ENCODE results near the gene LYST.
"Not testable (repeated sequence)": the region's sequence is repeated elsewhere in the genome, so short reads cannot be mapped to it uniquely, and the experiment has no call there.

LYST gene

DNA sequence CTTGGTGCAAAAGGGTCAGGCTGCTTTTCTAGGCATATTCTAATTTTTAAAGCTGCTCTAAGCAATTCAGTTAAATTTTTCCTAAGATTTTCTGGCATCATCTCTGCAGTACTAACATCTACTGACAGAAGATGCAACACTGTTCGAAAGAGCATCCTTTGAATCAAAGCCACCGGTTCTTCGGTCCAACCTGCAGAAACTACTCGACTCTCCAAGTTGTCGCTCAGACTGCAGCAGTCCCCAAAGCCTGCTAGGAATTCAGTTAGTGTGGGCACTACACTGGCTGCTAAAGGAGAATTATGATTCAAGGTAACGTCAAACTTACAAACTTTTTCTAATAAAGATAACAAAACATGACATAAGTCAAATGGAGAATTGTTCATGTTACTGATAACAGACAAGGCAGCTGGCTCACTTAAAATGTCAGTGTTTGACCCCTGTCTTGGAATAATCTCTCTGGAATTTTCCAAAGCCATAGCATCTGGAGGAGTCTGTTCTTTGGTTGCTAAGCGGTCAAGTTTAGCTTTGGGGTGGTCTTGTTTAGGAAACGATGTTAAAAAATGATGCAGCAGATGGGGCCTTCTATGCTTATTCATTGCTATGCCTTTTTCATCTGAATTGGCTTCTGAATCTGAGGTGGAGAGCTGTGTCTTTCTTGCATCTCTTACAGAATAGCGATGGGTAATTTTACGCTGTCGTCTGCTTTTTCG, 56.9 kb downstream of the LYST start:
- DNase-seq = no peak

DNA sequence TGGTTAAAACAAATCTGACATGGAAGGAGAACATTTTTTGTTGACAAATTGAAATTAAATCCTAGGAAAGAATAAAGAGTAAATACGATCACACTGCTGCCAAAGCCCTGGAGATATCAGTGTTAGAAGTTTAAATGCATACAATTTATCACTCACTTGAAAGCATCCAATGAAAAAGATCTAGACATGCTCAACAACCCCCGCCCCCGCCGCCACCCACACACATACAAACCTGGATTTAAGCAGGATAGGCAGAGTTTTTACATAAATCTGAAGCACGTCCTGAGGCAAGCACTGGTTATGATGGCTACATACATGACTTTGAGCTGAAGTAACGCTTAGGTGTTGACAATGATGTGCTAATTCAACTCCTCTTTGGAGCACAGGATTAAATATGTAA, 58.5 kb downstream of the LYST start:
- DNase-seq = no peak

DNA sequence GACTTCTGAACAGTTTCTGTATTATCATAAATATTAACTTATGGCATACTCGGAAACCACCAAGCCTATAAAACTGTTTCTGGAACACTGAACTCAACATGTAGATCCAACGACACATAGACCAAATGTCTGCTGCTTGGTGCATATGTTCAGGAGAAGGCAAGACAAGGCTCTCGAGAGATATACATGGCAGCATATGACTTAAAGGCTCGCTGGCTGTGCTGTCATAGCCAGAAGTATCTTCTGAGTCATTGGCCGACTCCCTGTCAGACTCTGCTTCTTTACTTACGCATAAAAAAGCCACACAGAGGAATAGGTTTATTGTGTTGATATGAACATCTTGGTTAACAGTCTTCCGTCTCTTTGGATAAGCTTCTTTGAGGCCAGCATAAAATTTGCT, 60.6 kb downstream of the LYST start:
- no peak for DNase-seq

DNA sequence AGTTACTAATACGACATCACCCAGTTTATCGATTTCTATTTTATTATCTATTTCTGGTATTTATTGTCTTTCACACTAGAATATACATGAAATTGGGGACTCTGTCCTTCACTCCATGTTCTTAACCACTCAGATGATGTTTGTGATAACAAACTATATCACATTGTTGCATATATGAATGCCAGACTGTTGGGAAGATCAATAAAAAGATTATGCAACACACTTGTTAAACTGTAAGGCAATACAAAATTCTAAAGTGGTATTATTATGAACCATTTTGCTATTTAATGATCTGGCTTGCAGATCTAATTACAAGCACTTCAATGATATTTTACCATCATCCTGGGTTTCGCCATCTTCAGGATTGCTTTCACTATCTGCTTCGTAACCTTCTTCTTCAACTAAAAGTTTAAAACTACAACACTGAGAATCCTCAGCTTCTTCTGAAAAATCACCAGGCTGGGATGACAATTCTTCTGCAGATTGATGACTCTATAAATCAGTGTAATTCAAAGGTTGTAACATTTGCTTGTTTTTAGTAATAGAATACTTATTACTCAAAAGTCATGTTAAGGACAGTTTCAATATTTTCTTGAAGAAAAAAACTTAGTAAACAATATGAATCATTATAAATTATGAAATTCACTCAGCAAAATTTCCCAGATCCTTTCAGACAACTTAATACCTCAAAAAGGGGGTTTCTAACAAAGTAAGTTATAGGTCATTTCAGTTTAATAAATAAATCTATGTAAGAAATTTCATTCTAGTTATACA, 63.9 kb downstream of the LYST start:
- no peak for DNase-seq

DNA sequence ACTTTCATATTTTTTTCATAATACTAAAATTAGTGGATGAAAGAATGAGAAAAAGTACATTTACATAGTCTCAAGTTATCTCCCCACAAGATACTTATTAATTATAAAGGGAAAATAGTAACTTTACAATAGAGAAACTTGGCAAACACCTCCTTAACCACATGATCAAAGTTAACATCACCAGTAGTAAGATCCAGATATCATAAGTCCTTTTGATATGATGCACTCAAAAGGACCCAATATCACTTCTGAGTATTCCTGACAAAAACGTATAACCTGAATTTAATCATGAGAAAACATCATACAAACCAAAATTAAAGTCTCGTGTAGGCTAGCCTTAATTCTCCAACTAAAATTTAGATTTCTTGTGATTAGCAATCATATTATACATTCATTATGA, 67.4 kb downstream of the LYST start:
- no peak for DNase-seq

DNA sequence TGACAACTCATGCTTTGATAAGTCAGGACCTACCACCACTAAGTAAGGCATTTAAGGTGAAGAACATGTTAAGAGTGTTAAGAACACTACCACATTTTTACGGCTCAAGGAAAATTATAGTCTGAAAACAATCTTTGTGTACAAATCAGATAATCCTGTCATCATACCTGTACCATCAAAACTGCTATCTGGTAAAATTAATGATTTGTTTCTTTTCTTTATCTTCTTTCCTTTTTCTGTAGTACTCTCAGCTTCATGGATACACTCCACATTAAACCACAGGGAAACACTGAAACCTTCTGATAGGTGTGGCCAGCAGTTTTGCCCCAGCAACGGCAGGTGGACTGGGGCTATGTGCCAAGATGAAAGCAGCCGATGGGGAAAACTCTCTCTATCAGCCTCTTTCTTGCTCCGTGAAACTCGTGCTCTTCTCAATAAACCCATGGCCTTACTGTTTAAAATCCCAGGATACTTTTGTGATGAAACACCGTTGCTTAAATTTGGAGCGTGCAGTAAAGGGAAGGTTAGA, 75.1 kb downstream of the LYST start:
- no peak for DNase-seq

DNA sequence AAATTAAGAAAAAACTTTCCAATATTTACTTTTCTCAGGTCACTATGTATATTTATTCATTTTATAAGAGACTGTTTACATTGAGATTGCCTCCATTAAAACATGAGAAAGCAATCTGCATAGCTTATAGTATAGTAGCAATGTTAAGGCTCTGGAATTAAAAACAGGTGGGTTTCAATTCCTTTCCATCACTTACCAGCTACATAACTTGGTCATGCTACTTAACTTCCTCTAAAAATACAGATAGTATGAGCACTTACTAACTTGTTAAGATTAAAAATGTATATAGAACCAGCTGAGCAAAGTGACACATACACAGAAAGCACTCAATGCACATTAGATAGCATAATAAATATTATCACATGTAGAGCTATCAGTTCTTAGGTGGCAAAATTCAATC, 76.6 kb downstream of the LYST start:
- DNase-seq = no peak

DNA sequence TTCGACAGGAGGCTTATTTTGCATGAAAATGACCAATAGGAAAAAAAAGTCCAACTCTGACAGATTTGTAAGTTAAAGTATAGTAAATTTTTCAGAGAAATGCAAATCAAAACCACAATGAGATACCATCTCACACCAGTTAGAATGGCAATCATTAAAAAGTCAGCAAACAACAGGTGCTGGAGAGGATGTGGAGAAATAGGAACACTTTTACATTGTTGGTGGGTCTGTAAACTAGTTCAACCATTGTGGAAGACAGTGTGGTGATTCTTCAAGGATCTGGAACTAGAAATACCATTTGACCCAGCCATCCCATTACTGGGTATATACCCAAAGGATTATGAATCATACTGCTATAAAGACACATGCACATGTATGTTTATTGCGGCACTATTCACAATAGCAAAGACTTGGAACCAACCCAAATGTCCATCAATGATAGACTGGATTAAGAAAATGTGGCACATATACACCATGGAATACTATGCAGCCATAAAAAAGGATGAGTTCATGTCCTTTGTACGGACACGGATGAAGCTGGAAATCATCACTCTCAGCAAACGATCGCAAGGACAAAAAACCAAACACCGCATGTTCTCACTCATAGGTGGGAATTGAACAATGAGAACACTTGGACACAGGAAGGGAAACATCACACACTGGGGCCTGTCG, 80.3 kb downstream of the LYST start:
- not testable (repeated sequence) for DNase-seq

DNA sequence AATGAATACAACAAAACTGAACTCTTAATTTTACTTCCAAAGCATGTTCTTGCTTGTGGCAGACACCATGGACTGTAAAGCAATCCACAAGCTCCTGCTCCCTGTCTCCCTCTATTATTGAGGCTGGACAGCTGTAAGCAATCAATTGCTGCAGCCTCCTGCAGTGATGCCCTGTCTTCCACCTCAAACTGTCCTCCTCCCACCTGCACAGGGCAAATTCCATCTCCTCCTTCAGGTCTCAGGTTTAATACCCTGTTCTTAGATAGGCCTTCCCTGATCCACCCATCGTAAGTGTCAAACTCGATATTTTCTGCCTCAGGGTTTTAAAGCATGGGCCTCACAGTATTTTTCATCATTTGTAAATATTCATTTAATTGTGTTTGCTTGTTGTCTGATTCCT, 81.8 kb downstream of the LYST start:
- no peak for DNase-seq

DNA sequence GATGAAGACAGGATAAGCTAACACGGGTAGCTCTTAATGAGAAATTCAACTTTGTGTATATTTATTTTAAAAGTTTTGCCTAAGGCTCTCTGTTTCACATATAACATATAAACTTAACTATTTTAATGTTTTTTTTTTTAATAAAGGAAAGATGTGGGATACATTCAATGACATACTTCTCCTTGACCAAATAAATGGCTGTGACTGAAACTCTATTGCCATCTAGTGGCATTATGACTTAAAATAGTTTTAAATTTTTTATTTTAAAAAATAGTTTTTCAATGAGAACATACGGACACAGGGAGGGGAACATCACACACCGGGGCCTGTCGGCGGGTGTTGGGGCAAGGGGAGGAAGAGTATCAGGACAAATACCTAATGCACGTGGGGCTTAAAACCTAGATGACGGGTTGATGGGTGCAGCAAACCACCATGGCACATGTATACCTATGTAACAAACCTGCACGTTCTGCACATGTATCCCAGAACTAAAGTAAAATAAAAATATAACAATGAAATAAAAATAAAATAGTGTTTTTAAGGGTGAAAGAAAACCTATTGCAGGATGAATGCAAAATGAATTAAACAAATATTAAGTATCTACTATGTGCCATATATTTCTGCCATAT, 83.4 kb downstream of the LYST start:
- no peak for DNase-seq

DNA sequence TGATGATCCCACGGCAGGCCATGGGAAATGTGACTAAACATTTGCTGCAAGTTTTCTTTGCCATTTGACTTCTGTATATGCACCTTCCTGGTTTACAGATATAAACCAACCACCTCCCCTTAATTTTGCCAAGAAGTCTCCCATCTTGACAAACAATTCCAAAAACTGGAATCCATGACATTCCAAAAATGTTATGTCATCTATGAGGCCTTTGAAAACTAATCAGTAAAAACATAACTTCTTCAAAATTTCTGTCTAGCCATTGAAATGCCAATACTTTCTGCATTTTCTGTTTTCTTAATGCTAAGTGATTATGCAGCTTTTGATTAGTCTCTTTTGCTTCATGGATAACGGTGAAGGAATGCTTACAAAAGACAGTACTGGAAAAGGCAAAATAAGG, 84.1 kb downstream of the LYST start:
- DNase-seq = no peak

DNA sequence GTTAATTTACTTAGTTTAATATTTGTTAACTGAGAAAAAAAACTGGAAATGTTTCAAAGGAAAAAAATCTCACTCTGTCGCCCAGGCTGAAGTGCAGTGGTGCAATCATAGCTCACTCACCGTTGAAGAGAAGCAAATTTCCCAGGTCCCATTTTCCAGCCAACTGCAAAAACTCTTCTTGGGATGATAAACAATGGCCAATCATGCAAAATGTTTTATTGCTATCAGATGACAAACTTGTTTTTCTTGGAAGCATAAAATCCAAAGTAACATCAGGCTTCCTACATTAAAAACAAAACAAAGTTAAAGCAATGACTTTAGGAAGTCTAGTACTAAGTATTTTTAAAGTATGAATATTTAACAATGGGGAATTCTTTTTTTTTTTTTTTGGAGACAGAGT, 84.9 kb downstream of the LYST start:
- DNase-seq = no peak

DNA sequence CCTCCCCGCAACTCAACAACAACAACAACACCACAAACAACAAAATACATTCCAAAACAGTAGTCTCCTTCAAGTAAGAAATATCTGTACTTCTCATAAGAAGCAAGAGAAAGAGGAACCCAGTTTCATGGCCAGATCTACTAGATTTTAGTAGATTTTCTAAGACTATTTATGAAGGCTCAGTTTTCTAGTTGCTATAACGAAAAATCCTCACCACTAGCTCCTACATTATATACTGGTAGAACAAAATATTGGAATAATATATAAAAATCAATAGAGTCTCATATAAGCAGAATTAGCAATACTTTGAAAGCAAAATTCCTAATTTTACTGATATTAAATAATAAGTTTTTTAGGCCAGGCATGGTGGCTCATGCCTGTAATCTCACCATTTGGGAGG, 86.9 kb downstream of the LYST start:
- DNase-seq = no peak

DNA sequence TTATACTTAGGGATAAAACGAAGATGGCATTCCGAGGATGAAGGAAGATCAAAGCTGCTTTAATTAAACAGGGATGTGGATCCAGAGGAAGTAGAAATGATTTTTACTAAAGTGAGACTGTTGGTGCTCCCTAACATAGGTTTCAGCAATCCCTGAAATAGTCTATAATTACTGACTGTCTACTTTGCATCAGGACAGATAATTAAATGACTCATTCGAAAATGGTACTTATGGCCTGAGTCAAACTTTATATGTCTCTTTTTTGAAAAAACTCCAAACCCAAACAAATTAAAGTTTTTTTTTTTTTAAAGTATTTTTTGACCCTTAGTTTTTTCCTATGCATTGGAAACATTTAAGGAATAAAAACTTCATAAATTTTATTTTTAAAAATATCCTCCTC, 90.3 kb downstream of the LYST start:
- DNase-seq = no peak

DNA sequence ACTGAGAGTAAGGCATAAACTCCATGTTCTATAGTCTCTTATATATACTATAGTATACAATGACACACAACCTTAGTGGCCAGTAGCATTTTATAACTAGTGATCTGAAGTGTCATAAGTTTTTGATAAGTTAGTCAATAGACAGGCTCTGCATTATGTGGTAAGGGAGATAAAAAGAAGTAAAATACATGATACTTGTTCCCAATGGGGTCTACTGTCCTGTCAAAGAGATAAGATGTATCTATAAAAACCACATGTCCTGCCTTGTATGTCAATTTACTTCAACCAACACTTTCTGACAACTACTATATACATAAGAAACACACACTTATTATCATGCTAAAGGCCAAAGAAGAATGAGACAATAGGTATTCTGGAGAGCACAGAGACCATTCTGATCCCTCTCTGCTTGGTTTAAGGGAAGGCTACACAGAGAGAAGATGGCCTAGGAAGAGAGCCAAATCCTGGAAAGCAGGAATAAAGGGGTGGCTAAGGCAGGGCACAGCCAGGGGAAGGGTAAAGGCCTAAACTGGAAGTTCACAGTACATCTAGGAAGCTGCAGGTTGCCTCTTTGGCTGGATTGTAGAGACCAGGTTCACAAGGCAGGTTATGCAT, 91.4 kb downstream of the LYST start:
- no peak for DNase-seq

DNA sequence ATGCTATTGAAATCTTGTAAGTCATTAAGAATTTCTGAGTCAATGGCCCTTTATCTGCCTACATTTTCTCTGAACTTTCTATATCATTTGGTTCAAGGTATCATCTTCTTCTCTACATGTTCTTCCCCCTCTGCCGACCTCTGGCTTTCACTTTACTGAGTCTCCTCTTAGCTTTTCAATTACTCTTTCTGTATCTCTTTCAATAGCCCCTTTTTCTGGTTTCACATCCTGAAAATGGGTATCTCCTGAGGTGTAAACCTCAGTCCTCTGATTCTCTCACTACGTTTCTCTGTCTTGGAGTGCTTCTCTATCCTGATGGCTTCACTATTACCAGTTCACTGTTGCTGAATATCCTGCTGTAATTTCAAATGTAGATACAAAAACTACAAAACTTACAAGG, 98.9 kb downstream of the LYST start:
- no peak for DNase-seq

DNA sequence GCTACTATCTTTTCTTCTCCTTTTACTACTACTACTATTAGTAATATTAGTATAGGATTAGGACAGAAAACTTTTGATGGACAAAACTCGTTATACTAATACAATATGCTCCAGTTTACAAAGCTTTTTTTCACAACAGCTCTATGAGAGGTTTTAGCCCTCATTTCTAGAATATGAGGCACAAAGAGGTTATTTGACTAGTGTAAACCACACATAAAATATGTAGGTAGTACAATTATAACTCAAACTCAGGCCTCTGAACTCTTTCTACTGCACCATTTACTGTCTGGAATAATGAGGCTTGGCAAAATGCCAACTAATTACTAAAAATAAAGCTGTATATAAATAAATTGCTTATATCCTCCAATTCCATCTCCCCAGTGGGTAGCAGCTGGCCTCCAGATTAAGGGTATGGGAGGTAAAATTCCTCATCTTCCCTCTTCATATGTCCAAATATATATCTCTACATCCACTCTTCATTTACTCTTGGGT, 99.9 kb downstream of the LYST start:
- no peak for DNase-seq

DNA sequence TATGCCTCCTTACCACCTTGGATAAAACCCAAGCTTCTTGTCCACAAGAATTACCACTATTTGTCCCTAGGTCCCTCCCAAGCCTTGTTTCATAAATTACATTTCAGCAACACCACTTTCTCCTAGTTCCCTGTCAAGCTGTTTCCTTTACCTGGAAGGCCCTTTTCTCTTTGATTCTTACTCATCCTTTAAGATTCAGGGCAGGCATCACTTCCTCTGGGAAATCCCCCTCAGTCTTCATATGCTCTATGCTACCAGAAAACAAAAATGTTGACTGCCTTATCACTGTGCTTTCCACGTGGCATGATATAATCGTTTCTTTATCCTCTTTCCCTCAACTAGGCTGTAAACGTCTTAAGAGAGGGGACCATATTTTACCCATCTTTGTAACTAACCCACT, 102.7 kb downstream of the LYST start:
- DNase-seq = no peak

DNA sequence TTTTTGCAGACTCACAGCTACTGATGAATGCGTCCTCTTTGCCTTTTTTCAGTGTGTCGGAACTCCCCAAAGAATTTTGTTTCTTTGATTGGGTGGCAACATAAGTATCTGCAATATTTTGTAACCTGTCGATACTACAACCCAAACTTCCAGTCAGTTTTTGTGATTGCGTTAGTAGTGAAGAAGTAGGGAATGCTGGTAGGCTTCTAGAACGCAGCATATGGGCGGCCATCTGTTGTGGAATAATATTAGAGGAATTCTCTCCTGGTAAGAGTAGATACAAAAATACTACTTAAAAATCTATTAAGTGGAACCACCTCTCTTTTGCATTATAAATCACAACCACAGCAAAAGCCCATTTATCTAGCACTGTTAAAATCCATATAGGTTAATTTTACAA, 107.4 kb downstream of the LYST start:
- no peak for DNase-seq

DNA sequence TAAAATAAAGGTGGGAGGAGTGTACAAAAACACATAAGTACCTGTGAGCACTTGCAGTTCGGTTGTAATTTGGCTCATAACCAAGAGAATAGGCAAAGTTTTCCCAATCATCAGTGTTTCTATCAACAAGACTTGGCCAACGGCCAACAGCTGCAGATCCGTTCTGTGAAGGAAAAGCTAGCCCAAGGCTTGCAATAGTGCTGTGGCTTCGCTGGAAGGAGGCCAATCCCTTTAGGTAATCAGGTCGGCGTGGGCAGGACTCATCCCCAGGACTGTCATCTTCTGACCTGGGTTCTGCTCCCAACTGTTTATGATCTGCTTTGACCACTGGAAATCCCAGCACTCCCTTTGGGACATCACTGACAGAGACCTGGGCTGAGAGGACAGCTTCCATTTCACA, 107.8 kb downstream of the LYST start:
- DNase-seq = no peak

DNA sequence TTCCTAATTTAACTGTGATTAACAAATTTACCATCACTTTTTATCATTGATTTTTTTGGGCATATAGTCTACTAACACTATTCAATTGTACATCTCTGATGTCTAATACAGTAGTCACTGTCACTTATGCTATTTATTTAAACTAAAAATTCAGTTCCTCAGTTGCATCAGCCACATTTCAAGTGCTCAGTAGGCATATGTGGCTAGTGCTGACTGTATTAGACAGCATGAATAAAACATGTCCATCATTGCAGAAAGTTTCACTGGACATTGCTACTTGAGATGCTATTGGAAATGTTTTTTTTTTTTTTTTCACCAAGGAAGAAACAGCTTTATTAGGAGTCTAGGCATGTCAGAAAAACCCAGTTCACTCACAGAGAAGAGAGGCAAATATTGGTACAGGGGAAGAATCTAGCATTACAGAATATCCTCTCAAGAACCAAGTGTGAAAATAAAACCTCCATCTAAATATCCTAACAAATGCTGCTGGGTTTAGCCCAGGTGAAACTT, 109.1 kb downstream of the LYST start:
- DNase-seq = no peak

DNA sequence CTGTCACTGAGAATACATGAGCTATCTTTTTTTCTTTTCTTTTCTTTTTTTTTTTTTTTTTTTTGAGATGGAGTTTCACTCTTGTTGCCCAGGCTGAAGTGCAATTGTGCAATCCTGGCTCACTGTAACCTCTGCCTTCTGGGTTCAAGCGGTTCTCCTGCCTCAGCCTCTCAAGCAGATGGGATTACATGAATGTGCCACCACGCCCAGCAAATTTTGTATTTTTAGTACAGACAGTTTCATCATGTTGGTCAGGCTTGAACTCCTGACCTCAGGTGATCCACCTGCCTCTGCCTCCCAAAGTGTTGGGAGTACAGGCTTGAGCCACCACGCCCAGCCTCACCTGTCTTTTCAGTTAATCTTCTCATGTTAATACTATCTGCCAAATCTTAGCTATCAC, 112.5 kb downstream of the LYST start:
- not testable (repeated sequence) for DNase-seq

All from activated gamma-delta T cell (primary cell).